Inferior parietal cortex (tissue), 1 donor: Measurements from ENCODE around the gene GBP2.
"Not testable (repeated sequence)": the region's sequence is repeated elsewhere in the genome, so short reads cannot be mapped to it uniquely, and the experiment has no call there.

ENCODE experiments used
- DNase-seq: peaks from one replicate; pipeline ENCODE4 v3.0.0-alpha.2; 2016; ENCODE audit errors: extremely low spot score

Gene GBP2

GRCh38 chr1:89126602-89127565 is 970 bp upstream of the GBP2 start:
- not testable (repeated sequence) for DNase-seq

GRCh38 chr1:89125240-89125912 is 538 bp downstream of the GBP2 start:
- DNase-seq = no peak

GRCh38 chr1:89121641-89122040 is 4.3 kb downstream of the GBP2 start:
- DNase-seq = no peak

- DNase-seq = no peak
Observed at GRCh38 chr1:89114662-89115061, 11.3 kb downstream of the GBP2 start.

GRCh38 chr1:89112871-89113613 is 12.9 kb downstream of the GBP2 start:
- no peak for DNase-seq

- no peak for DNase-seq
Observed at GRCh38 chr1:89104687-89105086, 21.2 kb downstream of the GBP2 start.

- DNase-seq = no peak
Observed at GRCh38 chr1:89104147-89104546, 21.8 kb downstream of the GBP2 start.

GRCh38 chr1:89102021-89102420 is 23.9 kb downstream of the GBP2 start:
- DNase-seq = no peak

- DNase-seq = no peak
Observed at GRCh38 chr1:89100412-89100811, 25.5 kb downstream of the GBP2 start.

- DNase-seq = no peak
Observed at GRCh38 chr1:89098857-89099256, 27.1 kb downstream of the GBP2 start.

GRCh38 chr1:89095737-89096136 is 30.2 kb downstream of the GBP2 start:
- DNase-seq = no peak

- no peak for DNase-seq
Observed at GRCh38 chr1:89089962-89090361, 36.0 kb downstream of the GBP2 start.

GRCh38 chr1:89088572-89088971 is 37.3 kb downstream of the GBP2 start:
- no peak for DNase-seq

GRCh38 chr1:89087241-89087640 is 38.7 kb downstream of the GBP2 start:
- DNase-seq = no peak

GRCh38 chr1:89085781-89086180 is 40.1 kb downstream of the GBP2 start:
- DNase-seq = peak; percentile 72

- DNase-seq = no peak
Observed at GRCh38 chr1:89081005-89081404, 44.9 kb downstream of the GBP2 start.

GRCh38 chr1:89080068-89080467 is 45.8 kb downstream of the GBP2 start:
- not testable (repeated sequence) for DNase-seq

- not testable (repeated sequence) for DNase-seq
Observed at GRCh38 chr1:89072466-89073065, 53.3 kb downstream of the GBP2 start.

- no peak for DNase-seq
Observed at GRCh38 chr1:89070509-89070908, 55.4 kb downstream of the GBP2 start.

- DNase-seq = no peak
Observed at GRCh38 chr1:89069951-89070350, 56.0 kb downstream of the GBP2 start.

- no peak for DNase-seq
Observed at GRCh38 chr1:89068291-89068690, 57.6 kb downstream of the GBP2 start.
